G401.6 (cell line): ENCODE measurements around the gene RASAL1.
A peak's percentile ranks its signal among the peaks of the same experiment; 100 is the strongest.

Experiments used
- FAIRE-seq: peaks from 2 replicates; lab custom pipeline; 2012; peaks lifted over from hg19 to GRCh38; lab: Jason Lieb, UNC

Gene RASAL1

GRCh38 chr12:113135178-113136127 lies at the start of gene RASAL1:
TSS of gene RASAL1 (minus strand) at chr12:113135761. CDS start at chr12:113135462, 299 bp downstream.
- no peak for FAIRE-seq

- peak; percentile 86 for FAIRE-seq
These were observed 49.3 kb upstream of the RASAL1 start for GRCh38 chr12:113184900-113185179.

GRCh38 chr12:113184098-113184899 lies 48.7 kb upstream of the RASAL1 start:
- FAIRE-seq, result no peak

- no peak for FAIRE-seq
These were observed 47.5 kb upstream of the RASAL1 start for GRCh38 chr12:113183030-113183589.

- FAIRE-seq, result no peak
These were observed 46.4 kb upstream of the RASAL1 start for GRCh38 chr12:113181975-113182374.

- FAIRE-seq, result no peak
These were observed 44.8 kb upstream of the RASAL1 start for GRCh38 chr12:113180333-113180732.

- no peak for FAIRE-seq
These were observed 43.5 kb upstream of the RASAL1 start for GRCh38 chr12:113179023-113179422.

GRCh38 chr12:113174461-113175384 lies 39.2 kb upstream of the RASAL1 start:
- no peak for FAIRE-seq

GRCh38 chr12:113173081-113173698 lies 37.6 kb upstream of the RASAL1 start:
- FAIRE-seq, result no peak

- FAIRE-seq, result no peak
These were observed 36.6 kb upstream of the RASAL1 start for GRCh38 chr12:113172185-113172584.

- no peak for FAIRE-seq
These were observed 36.0 kb upstream of the RASAL1 start for GRCh38 chr12:113171543-113171942.

- no peak for FAIRE-seq
These were observed 35.4 kb upstream of the RASAL1 start for GRCh38 chr12:113170926-113171325.

- FAIRE-seq, result no peak
These were observed 34.9 kb upstream of the RASAL1 start for GRCh38 chr12:113170457-113170856.

GRCh38 chr12:113169697-113170096 lies 34.1 kb upstream of the RASAL1 start:
- FAIRE-seq, result no peak

- no peak for FAIRE-seq
These were observed 32.3 kb upstream of the RASAL1 start for GRCh38 chr12:113167868-113168267.

GRCh38 chr12:113165521-113166450 lies 30.2 kb upstream of the RASAL1 start:
- no peak for FAIRE-seq

GRCh38 chr12:113164014-113164413 lies 28.5 kb upstream of the RASAL1 start:
- FAIRE-seq, result no peak

- FAIRE-seq, result no peak
These were observed 27.4 kb upstream of the RASAL1 start for GRCh38 chr12:113163030-113163360.

- FAIRE-seq, result no peak
These were observed 26.8 kb upstream of the RASAL1 start for GRCh38 chr12:113162102-113163029.
